ENCODE data around the gene CRIM1.

- TF ChIP-seq CTCF (IDR thresholded peaks at IDR 0.05; ENCODE audit: control extremely low read depth in 1 of 3, insufficient read depth in 1 of 3, low read depth in 1 of 3, low read length in 3 of 3) (no peak), SIN3A (conservative IDR thresholded peaks at IDR 0.05 in 1 of 2, IDR thresholded peaks at IDR 0.05 in 1 of 2; ENCODE audit: low read depth in 1 of 2, low read length in 2 of 2) (no peak), CBX5 (IDR thresholded peaks at IDR 0.05; ENCODE audit: low read depth, low read length) (no peak), EZH2 (IDR thresholded peaks at IDR 0.05; ENCODE audit: low read depth, low read length, severe bottlenecking) (no peak), RAD21 (IDR thresholded peaks at IDR 0.05 in 1 of 2, conservative IDR thresholded peaks at IDR 0.05 in 1 of 2; ENCODE audit: low read depth in 2 of 2, low read length in 2 of 2) (no peak), JUND (IDR thresholded peaks at IDR 0.05; ENCODE audit: low read length) (no peak)
These were observed 102.5 kb downstream of the CRIM1 start for GRCh38 chr2:36458106-36458505.
